GDM1 (cell line): ENCODE data around the gene ITPK1.

Experiments used
- DNase-seq: peaks from one replicate; lab custom pipeline; 2025; lab: John Stamatoyannopoulos, UW

ITPK1 gene

GRCh38 chr14:92937051-92937937, 178.4 kb downstream of the ITPK1 start:
- no peak for DNase-seq

- DNase-seq = no peak
These were observed 179.6 kb downstream of the ITPK1 start for GRCh38 chr14:92936085-92936484.

- DNase-seq = no peak
These were observed 180.3 kb downstream of the ITPK1 start for GRCh38 chr14:92935446-92935845.

- DNase-seq = no peak
These were observed 181.3 kb downstream of the ITPK1 start for GRCh38 chr14:92934196-92935085.

GRCh38 chr14:92933481-92933880, 182.2 kb downstream of the ITPK1 start:
- DNase-seq = no peak

- DNase-seq = no peak
These were observed 183.0 kb downstream of the ITPK1 start for GRCh38 chr14:92932448-92933395.

GRCh38 chr14:92931681-92932447, 183.9 kb downstream of the ITPK1 start:
- no peak for DNase-seq

GRCh38 chr14:92930737-92931602, 184.8 kb downstream of the ITPK1 start:
- DNase-seq = no peak

GRCh38 chr14:92929689-92930608, 185.8 kb downstream of the ITPK1 start:
- no peak for DNase-seq

- no peak for DNase-seq
These were observed 186.6 kb downstream of the ITPK1 start for GRCh38 chr14:92928961-92929688.

GRCh38 chr14:92928258-92928629, 187.5 kb downstream of the ITPK1 start:
- no peak for DNase-seq

GRCh38 chr14:92927349-92928257, 188.1 kb downstream of the ITPK1 start:
- DNase-seq = no peak

GRCh38 chr14:92926931-92927330, 188.8 kb downstream of the ITPK1 start:
- no peak for DNase-seq

- DNase-seq = no peak
These were observed 189.4 kb downstream of the ITPK1 start for GRCh38 chr14:92926180-92926845.

- DNase-seq = no peak
These were observed 190.3 kb downstream of the ITPK1 start for GRCh38 chr14:92925446-92925845.

GRCh38 chr14:92924247-92924646, 191.5 kb downstream of the ITPK1 start:
- no peak for DNase-seq

GRCh38 chr14:92923744-92924103, 192.0 kb downstream of the ITPK1 start:
- no peak for DNase-seq
